ENCODE measurements around the gene ZFP36.
"Not testable (repeated sequence)": the region's sequence is repeated elsewhere in the genome, so short reads cannot be mapped to it uniquely, and the experiment has no call there.

ZFP36 gene

DNA sequence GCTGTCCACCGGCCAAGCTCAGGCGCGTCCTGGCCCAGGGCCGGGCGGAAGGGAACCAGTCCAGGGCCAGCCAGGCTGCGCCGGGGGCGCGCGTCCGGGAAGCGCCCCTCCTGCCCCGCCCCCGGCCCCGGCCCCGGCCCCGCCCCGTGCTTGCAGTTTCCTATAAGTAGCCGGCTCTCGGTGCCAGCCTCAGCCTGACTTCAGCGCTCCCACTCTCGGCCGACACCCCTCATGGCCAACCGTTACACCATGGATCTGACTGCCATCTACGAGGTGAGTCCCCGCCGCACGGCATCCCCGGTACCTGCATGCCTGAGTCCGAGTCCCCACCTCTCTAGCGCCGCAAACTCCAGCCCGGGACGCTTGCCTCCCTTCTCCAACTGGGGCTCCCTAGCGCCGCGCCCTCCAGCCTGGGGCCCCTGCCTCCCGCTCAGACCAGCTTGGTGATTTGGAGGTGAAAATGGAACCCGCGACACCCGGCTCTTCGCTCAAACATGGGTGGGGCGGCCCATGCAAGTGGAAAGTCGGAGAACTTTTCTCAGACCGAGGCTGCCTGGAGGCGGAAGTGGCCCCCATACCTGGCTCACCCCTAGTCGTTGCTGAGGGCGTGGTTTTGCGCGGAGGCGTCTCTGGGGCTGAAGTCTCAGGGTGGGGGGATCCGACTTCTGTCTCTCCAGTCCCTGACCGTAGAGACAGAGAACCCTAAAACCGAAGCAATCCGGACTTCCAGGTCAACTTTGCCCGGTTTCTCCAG lies at the start of gene ZFP36:
Gene ZFP36 (plus strand): TSS at position 192 of the 754 bp plus-strand sequence. CDS start 58 bp downstream, at position 250.
- peak; percentile 79 to 93 for DNase-seq

GRCh38 chr19:39359026-39359425 lies 47.6 kb upstream of the ZFP36 start:
- no peak for DNase-seq

DNA sequence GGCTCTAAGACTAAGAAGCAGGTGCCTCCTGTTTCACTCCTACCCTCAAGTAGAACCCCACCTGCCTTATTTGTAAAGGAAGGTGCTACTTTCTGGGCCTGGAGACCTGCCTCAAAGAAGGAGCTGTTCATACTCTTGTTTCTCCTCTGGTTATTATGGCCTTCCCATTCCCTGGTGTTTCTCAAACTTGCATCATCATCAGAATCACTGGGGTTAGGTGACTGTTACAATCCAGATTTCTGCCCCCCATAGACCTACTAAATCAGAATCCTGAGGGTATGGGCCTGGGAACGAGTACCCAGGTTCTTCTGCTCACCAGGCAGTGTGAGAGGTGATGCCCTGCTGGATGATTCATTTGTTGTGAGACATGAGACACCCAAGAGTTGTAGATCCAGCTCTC lies 46.0 kb upstream of the ZFP36 start:
- no peak for DNase-seq

- no peak for DNase-seq
These were observed 43.7 kb upstream of the ZFP36 start for GRCh38 chr19:39362682-39363657.

DNA sequence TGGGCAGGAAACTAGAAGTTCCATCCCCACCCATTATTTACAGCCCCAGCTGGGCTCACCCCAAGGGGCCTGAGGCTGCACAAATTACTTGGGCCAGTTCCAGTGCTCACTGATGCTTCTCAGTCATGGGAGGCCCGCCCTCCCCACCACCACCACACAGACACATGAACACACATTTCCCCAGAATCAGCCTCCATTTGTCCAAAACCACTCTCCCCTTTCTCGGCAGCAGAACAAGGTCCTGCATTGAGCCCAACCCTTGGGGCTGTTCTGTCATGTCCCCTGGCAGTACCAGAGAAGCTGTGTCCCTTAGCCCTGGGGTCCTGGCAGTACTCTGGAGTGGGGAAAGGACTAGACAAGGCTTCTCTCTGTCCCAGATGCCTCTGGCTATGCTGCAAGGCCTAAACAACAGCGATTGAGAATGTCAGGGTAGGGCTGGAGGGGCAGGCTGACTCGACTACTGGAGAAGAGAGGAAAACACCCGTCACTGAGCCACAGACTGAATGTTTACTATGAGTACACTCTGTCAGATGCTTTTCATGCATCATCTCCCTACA lies 42.7 kb upstream of the ZFP36 start:
- DNase-seq: no peak

DNA sequence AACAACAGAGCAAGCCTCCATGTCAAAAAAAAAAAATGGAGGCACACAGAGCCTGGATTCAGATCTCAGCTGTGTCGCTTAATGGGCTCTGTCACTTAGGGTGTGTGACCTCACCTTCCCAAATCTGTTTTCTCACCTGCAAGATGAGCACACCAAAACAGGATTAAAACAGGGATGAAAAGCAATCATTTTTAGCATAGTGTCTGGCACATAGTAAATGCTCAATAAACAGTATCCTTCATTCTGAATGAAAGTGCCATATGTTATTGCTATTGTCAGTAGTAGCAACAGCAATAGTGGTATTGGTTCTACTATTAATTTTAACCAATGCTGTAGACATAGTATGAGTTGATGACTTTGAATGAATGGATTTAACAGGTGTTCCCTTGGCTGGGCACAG lies 41.1 kb upstream of the ZFP36 start:
- no peak for DNase-seq

GRCh38 chr19:39369200-39369599 lies 37.4 kb upstream of the ZFP36 start:
- DNase-seq: no peak

DNA sequence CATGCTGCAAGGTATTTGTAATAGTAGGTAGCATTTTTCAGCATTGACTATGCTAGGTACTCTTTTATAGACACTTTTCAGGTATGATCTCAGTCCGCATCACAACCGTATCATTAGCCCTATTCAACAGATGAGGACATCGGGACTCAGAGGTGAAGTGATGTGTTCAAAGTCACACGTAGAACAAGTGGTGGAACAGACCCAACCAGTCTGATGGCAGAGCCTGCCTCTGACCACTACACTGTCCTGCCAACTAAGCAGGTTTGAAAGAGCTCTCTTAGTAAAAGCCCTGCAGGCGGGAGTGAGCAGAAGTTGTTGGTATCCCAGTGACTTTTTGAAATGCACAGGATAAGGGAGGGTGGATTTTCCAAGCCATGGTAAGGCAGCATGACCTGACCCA lies 35.9 kb upstream of the ZFP36 start:
- no peak for DNase-seq

GRCh38 chr19:39372047-39372802 lies 34.4 kb upstream of the ZFP36 start:
- no peak for DNase-seq

GRCh38 chr19:39372941-39373340 lies 33.7 kb upstream of the ZFP36 start:
- DNase-seq: no peak

DNA sequence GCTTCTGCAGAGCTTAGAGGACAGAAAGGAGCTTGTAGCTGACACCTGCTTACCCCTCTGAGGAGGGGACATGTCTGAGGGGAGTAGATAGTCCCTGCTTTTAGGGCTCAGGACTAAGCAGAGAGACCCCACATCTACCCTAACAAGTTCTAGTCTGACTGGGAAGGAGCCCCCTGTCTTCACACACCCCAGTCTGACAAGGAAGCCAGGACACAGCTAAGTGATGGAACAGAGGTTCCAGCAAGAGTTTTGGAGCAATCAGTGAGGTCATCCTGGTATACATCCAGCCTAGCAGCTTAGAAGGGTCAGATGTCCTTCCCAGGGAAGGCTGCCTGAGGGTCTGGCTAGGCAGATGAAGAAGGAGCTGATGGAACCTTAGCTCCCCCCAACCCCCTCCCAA lies 30.7 kb upstream of the ZFP36 start:
- no peak for DNase-seq

- no peak for DNase-seq
These were observed 29.0 kb upstream of the ZFP36 start for GRCh38 chr19:39377373-39378362.

DNA sequence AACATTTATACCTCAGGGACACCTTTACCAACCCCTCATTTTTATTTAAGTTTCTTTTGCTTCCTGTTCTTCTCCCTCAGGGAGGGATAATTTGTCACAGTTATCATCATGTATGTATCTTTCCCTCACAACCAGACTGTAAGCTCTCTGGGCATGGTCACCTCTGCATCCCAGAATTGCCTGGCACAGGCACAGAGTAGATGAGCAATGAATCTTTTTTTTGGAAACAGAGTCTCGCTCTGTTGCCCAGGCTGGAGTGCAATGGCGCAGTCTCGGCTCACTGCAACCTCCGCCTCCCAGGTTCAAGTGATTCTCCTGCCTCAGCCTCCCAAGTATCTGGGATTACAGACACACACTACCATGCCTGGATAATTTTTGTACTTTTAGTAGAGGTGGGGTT lies 27.3 kb upstream of the ZFP36 start:
- not testable (repeated sequence) for DNase-seq

GRCh38 chr19:39379865-39380396 lies 26.7 kb upstream of the ZFP36 start:
- DNase-seq: no peak

DNA sequence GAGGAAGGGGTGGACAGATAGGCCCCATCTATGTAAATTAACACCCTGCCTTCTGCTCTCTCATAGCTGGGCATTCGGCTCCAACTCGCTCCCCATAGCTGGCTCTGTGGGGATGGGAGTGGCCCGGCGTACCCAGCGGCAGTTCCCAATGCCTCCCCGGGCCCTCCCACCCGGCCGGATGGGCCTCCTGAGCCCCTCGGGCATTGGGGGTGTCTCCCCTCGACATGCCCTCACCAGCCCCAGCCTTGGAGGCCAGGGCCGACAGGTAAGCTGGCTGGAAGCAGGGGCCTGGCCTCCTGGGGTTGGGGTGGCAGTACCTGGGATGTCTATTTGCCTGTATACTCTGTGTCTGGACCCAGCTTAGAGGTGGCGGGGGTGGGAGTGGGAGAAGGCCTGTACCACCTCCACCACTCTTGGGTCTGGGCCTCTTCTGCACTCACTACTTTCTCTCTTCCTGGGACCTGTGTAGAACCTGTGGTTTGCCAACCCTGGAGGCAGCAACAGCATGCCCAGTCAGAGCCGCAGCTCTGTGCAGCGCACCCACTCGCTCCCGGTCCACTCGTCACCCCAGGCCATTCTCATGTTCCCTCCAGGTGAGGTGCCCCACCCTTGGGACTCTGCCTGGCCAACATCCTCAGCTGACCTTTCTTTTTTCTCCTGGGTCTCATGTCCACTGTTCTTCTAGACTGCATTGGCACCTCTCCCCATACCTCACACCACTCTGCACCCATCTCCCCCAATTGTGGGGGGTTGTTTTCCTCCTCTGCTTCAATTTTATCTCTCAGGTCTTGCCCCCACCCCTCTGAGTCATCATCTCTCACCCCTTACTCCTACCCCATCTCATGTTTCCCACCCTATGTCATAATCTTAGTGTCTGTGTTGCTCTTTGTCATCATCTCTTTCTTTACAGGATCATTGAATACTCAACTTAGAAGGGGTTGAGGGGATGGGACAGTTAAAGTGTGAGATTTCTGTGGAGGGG lies 25.8 kb upstream of the ZFP36 start:
- DNase-seq: no peak

DNA sequence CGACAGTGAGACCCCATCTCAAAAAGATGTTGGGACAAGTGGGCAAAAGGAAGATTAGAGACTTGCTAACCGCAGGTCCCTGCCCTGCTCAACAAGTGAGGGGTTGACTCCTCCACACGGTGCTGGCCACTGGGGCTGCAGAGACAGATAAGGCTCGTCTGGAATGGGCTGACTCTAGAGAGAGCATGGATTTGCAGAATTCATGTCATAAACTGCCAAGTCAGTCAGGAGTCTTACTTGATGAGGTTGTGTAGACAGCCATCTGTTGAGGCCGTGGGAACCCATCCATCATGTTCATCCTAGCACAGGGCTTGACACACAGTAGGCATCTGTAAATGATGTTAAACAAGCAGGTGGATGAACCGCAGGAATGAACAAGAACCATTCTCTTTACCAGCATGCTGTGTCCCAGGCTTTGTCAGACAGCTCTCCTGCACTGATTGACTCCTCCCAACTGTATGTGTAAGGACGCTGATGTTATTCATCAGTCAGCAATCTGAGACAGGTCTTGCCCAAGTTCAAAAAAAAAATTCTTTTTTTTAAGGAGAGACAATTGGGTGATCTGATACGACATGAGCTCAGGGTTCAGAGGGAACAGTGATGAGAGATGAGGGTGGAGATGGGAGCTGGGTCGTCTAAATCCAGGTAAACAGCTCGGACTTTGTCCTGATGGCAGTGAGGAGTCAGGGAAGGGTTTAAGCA lies 24.6 kb upstream of the ZFP36 start:
- DNase-seq: no peak

DNA sequence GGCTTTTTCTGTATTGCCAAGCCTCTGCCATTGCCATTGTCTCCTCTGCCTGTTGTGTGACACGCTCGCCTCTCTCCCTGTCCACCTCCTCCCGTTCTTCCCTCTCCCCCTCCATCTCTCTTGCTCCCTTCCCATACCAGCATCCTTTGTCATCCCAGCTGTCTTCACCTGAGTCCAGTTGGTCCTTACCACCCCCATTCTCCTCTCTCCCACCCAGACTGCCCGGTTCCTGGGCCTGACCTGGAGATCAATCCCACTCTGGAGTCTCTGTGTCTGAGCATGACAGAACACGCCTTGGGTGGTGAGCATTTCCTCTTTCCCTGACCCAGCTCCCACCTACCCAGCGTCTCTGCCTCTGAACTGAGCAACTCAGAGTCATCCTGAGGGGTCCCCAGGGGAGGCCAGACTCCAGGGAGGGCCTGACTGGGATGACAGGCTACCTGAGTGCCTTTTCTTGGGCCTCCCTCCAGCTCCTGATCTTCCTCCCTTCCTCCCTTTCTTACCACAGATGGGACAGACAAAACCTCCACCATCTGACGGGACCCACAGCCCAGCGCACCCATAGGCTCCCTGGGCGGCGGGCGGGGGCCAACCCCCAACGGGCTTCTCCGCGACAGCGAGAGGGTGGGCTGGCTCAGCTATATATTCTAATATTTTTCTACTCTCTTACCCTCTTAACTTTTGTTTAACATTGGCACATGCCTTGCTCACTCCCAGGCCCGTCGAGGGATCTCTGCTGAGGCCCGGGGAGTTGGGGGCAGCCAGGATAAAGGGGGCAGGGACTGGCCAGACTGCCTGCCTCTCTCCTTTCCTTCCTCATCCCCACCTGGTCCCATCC lies 23.4 kb upstream of the ZFP36 start:
- no peak for DNase-seq

DNA sequence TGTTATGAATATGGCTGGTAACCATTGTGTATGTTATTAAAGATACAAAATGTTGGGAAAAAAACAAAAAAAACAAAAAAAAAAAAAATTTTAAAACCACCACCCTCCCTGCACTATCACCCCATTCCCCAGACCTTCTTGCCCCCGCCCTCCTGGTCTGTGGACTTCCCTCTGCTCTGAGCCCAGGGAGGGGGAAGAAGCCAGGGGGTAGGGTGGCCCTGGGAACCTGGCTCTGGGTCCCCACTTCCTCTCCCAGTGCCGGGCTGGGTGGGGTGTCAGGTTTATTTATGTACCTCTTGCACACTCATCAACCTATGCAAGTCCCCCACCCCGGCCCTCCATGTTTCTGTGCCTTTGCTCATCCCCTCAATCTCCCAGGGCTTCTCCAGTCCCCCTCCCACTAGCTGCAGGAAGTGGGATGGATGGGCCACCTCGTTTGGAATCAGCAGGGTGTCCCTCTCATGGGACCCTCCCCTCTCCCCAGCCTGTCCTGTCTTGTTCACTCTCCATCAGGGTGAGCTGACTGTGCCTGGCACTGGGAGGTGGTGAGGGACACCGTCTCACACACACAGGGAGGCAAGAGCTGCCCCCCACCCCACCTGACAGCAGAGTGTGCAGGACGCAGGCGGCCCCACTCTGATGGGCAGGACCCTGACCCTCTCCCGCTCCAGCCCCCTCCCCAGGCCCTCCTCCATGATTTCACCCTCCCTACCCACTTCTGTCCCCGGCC lies 21.6 kb upstream of the ZFP36 start:
- no peak for DNase-seq

All from bone marrow (tissue), 2 donors.